Measurements from ENCODE around the gene SPRR5.

DNA sequence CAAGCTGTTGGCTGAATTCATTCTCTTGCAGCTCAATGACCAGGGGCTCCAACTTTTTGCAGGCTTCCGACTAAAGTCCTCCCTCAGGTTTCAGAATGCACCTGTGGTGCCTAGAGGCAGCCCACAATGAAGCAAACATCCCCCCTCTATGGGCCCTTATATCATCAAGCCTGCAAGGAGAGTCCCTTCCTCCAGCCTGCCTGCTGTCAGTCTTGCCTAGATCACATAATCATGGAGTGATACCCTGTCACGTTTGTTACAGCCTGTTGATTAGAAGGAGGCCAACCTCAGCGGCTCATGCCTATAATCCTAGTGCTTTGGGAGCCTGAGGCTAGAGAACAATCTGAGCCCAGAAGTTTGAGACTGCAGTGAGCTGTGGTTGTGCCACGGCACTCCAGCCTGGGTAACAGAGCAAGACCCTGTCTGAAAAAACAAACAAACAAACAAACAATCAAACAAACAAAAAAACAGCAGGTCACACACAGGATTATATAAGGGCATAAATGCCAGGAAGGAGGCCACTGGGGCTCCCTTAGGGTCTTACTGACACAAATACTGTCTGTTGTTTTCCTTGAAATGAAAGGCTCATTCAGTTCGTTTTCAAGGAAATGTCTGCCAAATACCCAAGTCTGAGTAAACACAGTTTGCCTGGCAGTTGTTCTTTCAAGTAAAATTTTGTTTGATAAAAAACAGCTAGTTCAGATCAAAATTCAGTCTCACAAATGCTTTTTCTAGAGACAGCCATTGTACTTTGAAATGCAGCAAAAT lies 49.8 kb downstream of the SPRR5 start:
- TF ChIP-seq EP300 (IDR thresholded peaks at IDR 0.05; ENCODE audit: borderline replicate concordance) = no peak
- no peak for TF ChIP-seq ZBTB7A (IDR thresholded peaks at IDR 0.05; ENCODE audit: low read depth)
- TF ChIP-seq YY1 (IDR thresholded peaks at IDR 0.05; ENCODE audit: low read depth) = no peak
- TF ChIP-seq, protein P1, sequence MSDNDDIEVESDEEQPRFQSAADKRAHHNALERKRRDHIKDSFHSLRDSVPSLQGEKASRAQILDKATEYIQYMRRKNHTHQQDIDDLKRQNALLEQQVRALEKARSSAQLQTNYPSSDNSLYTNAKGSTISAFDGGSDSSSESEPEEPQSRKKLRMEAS (IDR thresholded peaks at IDR 0.05) = no peak
- no peak for TF ChIP-seq CREB1 (IDR thresholded peaks at IDR 0.05; ENCODE audit: low read depth)
- no peak for TF ChIP-seq TEAD4 (IDR thresholded peaks at IDR 0.05)
- no peak for TF ChIP-seq NFIC (IDR thresholded peaks at IDR 0.05)
- TF ChIP-seq, protein P2, sequence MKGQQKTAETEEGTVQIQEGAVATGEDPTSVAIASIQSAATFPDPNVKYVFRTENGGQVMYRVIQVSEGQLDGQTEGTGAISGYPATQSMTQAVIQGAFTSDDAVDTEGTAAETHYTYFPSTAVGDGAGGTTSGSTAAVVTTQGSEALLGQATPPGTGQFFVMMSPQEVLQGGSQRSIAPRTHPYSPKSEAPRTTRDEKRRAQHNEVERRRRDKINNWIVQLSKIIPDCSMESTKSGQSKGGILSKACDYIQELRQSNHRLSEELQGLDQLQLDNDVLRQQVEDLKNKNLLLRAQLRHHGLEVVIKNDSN (IDR thresholded peaks at IDR 0.05) = no peak
- TF ChIP-seq, protein P3, sequence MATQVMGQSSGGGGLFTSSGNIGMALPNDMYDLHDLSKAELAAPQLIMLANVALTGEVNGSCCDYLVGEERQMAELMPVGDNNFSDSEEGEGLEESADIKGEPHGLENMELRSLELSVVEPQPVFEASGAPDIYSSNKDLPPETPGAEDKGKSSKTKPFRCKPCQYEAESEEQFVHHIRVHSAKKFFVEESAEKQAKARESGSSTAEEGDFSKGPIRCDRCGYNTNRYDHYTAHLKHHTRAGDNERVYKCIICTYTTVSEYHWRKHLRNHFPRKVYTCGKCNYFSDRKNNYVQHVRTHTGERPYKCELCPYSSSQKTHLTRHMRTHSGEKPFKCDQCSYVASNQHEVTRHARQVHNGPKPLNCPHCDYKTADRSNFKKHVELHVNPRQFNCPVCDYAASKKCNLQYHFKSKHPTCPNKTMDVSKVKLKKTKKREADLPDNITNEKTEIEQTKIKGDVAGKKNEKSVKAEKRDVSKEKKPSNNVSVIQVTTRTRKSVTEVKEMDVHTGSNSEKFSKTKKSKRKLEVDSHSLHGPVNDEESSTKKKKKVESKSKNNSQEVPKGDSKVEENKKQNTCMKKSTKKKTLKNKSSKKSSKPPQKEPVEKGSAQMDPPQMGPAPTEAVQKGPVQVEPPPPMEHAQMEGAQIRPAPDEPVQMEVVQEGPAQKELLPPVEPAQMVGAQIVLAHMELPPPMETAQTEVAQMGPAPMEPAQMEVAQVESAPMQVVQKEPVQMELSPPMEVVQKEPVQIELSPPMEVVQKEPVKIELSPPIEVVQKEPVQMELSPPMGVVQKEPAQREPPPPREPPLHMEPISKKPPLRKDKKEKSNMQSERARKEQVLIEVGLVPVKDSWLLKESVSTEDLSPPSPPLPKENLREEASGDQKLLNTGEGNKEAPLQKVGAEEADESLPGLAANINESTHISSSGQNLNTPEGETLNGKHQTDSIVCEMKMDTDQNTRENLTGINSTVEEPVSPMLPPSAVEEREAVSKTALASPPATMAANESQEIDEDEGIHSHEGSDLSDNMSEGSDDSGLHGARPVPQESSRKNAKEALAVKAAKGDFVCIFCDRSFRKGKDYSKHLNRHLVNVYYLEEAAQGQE (IDR thresholded peaks at IDR 0.05; ENCODE audit: low read depth) = no peak
- TF ChIP-seq RAD21 (IDR thresholded peaks at IDR 0.05; ENCODE audit: low read depth) = no peak
- no peak for TF ChIP-seq TAF1 (IDR thresholded peaks at IDR 0.05; ENCODE audit: low read depth)
